Measurements from ENCODE around the gene ITGA2.
"Not testable (repeated sequence)": the region's sequence is repeated elsewhere in the genome, so short reads cannot be mapped to it uniquely, and the experiment has no call there.

GRCh38 chr5:52976157-52976556 is 13.0 kb upstream of the ITGA2 start:
- TF ChIP-seq POLR2A (IDR thresholded peaks at IDR 0.05; ENCODE audit: borderline replicate concordance, extremely low read depth, insufficient read depth, insufficient read length); CEBPB (IDR thresholded peaks at IDR 0.05; ENCODE audit: low read depth): not testable (repeated sequence)
